Astrocyte of the spinal cord (primary cell): Measurements from ENCODE around the gene DLGAP3.
"Not testable (repeated sequence)": the region's sequence is repeated elsewhere in the genome, so short reads cannot be mapped to it uniquely, and the experiment has no call there.

ENCODE experiments used
- DNase-seq: peaks from one replicate; pipeline ENCODE4 v3.0.0; 2011; ENCODE audit warnings: low read depth, low spot score
- H3K4me3 ChIP-seq: 2 replicates; pipeline ENCODE4 v1.5.1; 2011; ENCODE audit warnings: low read depth, mild to moderate bottlenecking, low read length, moderate library complexity
- in situ Hi-C: cut with HindIII; loops from 2 replicates; pipeline ENCODE4 v1.10.0; 2017; ENCODE audit warnings: low sequenced_read_pairs
- TF ChIP-seq, protein P1 (sequence below): IDR thresholded peaks from 2 replicates; pipeline ENCODE4 v1.5.1; 2012; ENCODE audit warnings: low read depth, mild to moderate bottlenecking, low read length, inconsistent platforms

DLGAP3 gene

DNA sequence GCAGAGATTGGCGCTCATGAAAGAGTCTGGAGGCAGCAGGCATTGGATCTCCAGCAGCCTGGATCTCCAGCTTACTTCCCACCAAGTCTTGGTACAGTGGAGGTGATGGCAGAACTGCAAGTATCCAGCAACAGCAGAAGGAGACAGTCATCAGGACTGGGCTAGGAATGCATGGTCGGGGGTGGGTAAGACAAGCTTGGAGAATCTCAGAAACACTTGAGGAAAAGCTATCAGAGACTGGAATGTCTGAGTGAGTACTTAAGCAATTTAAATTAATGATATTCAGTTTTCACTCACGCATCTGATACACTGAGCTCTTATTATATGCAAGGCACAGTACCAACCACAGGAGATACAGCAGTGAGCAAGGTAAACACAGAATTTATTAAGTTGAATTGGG, 45.9 kb upstream of the DLGAP3 start:
- TF ChIP-seq, protein P1, sequence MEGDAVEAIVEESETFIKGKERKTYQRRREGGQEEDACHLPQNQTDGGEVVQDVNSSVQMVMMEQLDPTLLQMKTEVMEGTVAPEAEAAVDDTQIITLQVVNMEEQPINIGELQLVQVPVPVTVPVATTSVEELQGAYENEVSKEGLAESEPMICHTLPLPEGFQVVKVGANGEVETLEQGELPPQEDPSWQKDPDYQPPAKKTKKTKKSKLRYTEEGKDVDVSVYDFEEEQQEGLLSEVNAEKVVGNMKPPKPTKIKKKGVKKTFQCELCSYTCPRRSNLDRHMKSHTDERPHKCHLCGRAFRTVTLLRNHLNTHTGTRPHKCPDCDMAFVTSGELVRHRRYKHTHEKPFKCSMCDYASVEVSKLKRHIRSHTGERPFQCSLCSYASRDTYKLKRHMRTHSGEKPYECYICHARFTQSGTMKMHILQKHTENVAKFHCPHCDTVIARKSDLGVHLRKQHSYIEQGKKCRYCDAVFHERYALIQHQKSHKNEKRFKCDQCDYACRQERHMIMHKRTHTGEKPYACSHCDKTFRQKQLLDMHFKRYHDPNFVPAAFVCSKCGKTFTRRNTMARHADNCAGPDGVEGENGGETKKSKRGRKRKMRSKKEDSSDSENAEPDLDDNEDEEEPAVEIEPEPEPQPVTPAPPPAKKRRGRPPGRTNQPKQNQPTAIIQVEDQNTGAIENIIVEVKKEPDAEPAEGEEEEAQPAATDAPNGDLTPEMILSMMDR = no peak
- DNase-seq = no peak
- no peak overlapping the region for H3K4me3 ChIP-seq
- in situ Hi-C loops = no loop called here

DNA sequence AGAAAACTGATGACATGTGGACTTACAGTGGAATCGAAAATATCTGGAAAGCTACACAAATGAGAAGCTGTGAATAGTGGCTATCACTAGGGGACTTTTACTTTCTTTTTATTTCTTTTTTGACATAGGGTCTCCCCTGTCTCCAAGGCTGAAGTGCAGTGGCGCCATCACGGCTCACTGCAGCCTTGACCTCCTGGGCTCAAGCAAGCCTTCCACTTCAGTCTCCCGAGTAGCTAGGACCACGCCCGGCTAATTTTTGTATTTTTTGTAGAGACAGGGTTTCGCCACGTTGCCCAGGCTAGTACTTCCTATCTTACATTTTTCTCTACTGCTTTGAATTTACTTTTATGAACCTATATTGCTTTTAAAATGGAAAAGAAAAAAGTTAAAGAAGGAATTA, 45.2 kb upstream of the DLGAP3 start:
- DNase-seq = no peak
- in situ Hi-C loops = no loop called here
- TF ChIP-seq, protein P1 = no peak
- H3K4me3 ChIP-seq = no peak overlapping the region

DNA sequence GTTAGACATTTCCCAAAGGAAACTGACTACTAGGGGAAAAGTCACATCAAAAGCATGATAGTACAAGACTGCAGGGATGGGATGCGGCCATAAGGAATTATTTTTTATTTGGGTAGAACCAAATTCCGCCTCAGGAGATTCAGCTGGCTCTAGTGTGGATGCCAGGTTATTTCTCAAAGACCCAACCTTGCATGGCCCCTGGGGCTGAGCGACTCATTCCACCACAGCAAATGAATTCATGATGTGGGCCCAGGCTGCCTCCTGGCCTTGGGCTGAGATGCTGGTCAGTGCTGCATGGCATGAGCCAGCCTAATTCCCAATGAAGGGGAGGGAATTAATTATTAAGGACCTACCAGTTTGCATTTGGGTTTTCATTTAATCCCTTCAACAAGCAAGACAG, 43.9 kb upstream of the DLGAP3 start:
- TF ChIP-seq, protein P1 = no peak
- no peak for DNase-seq
- in situ Hi-C loops = no loop called here
- H3K4me3 ChIP-seq = no peak overlapping the region

DNA sequence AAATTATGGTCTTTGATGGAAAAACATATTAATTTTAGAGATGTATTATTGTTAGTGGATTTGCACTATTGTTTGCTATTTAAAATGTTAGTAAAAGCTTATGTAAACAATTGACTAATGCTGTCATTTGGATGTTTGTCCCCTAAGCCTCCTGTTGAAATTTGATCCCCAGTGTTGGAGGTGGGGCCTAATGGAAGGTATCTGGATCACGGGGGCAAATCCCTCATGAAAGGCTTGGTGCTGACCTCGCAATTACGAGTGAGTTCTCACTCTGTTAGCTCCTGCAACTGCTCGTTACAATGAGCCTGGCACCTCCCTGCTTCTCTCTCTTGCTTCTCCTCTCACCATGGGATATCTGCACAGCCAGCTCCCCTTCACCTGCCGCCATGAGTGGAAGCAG, 41.4 kb upstream of the DLGAP3 start:
- no peak overlapping the region for H3K4me3 ChIP-seq
- TF ChIP-seq, protein P1 = no peak
- in situ Hi-C loops = no loop called here
- no peak for DNase-seq

DNA sequence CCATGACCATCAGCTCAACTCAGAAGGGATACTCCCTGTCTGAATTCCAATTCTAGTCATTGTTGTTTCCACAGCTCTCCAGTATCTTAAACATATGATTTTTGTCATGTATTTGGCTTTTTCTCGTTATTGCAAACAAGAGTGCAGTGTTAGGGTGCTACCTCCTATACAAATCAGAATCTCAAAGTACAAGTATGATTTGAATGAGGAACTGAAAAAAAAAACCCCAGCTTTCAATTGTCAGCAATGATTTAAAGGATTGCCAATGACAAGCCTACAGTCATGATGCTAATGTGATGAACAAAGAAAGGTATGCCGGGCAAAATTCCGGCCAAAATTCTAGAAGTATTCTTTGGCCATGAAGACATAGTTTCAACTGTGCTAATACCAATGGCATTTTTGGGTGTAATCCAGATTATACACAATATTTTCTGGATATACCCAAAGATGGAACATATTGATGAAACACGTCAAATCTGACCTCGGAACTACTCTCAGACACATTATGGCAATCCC, 40.8 kb upstream of the DLGAP3 start:
- no peak overlapping the region for H3K4me3 ChIP-seq
- no peak for DNase-seq
- TF ChIP-seq, protein P1 = no peak
- in situ Hi-C loops = no loop called here

DNA sequence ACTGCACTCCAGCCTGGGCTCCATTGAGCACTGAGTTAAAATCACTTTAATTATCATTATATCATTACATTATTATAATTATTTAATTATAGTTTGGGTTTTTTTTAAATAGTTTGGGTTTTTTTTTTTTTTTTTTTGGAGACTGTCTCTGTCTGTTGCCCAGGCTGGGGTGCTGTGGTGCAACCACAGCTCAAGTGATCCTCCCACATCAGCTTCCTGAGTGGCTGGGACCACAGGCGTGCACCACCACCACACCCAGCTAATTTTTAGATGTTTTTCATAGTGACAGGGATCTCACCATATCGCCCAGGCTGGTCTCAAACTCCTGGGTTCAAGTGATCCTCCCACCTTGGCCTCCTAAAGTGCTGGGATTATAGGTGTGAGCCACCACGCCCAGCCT, 38.8 kb upstream of the DLGAP3 start:
- DNase-seq, H3K4me3 ChIP-seq, in situ Hi-C loops: not testable (repeated sequence)

DNA sequence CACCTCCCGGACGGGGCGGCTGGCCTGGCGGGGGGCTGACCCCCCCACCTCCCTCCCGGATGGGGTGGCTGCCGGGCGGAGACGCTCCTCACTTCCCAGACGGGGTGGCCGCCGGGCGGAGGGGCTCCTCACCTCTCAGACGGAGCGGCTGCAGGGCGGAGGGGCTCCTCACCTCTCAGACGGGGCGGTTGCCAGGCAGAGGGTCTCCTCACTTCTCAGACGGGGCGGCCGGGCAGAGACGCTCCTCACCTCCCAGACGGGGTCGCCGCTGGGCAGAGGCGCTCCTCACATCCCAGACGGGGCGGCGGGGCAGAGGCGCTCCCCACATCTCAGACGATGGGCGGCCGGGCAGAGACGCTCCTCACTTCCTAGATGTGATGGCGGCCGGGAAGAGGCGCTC, 38.2 kb upstream of the DLGAP3 start:
- H3K4me3 ChIP-seq, in situ Hi-C loops, DNase-seq: not testable (repeated sequence)

DNA sequence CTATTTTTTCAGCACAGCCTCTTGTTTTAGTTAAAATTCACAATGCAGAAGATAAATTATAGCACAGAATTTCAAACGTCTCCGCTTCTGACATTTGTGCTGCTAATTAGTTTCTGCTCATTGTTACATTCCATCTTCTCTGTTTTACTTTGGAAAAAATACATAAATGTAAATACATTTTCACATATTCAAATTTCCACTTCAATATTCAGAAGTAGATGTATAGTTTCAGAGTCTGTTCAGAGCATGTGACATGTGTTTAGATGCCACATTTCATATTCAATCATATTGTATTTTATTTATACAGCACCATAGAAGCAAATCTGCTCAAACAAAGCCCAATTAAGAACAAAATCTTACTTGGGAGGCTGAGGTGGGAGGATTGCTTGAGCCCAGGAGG, 36.1 kb upstream of the DLGAP3 start:
- TF ChIP-seq, protein P1 = no peak
- no peak overlapping the region for H3K4me3 ChIP-seq
- DNase-seq = no peak
- in situ Hi-C loops = no loop called here
